Transverse colon (tissue), 4 donors: ENCODE measurements around the gene PTPMT1.

Experiments
- EP300 ChIP-seq: sonication (generic); formaldehyde crosslinking; IDR thresholded peaks from one replicate; pipeline ENCODE4 v1.6.1; 2017; ENCODE audit warnings: antibody characterized with exemption, low read depth
- POLR2A ChIP-seq: fragments of 450-650 bp; IDR thresholded peaks from one replicate; pipeline ENCODE4 v1.6.1; 2016; ENCODE audit warnings: antibody characterized with exemption, mild to moderate bottlenecking, moderate library complexity
- POLR2AphosphoS5 ChIP-seq, 3 donors: sonication (generic); formaldehyde crosslinking; IDR thresholded peaks; one replicate each; pipeline ENCODE4 v1.6.1; 2016; ENCODE audit warnings: antibody characterized with exemption in 3 of 3
- TF ChIP-seq, protein P1 (sequence below), 5 experiments: fragments of 200-600 bp in 3 of 5; fragments of 450-650 bp in 2 of 5; sonication (generic) in 3 of 5; IDR thresholded peaks; 1 replicate in 2 of 5; 2 replicates in 3 of 5; pipeline ENCODE4 v1.5.1; 2016 to 2017; ENCODE audit warnings: antibody characterized with exemption in 5 of 5, inconsistent platforms in 3 of 5, mild to moderate bottlenecking in 2 of 5, moderate library complexity in 1 of 5

DNA sequence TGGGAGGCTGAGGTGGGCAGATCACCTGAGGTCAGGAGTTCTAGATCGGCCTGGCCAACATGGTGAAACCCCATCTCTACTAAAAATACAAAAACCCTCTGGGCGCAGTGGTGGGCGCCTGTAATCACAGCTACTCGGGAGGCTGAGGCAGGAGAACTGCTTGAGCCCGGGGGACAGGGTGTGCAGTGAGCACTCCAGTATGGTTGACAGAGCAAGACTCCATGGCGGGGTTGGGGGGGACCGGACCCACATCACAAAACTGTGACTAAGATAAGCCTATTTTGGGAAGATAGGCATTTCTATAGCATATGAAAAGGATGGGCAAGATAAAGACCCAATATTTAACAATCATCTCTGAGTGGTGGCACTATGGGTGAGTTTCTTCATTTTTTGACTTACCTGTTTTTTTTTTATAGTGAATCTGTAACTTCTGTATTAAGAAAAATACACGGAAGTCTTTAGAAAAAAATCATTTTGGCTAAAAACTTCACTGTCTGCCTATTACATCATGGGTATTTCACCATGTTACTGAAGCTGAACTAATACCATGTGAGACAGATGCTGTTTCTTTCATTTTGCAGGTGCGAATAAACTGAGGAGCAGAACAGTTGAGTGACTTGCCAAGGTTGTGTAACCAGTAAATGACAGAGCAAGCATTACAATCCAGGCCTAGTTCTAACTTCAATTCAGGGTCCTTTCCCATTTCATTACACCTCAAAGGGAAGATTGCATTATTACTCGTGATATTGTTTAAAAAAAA, 14.9 kb upstream of the PTPMT1 start:
- TF ChIP-seq, protein P1, sequence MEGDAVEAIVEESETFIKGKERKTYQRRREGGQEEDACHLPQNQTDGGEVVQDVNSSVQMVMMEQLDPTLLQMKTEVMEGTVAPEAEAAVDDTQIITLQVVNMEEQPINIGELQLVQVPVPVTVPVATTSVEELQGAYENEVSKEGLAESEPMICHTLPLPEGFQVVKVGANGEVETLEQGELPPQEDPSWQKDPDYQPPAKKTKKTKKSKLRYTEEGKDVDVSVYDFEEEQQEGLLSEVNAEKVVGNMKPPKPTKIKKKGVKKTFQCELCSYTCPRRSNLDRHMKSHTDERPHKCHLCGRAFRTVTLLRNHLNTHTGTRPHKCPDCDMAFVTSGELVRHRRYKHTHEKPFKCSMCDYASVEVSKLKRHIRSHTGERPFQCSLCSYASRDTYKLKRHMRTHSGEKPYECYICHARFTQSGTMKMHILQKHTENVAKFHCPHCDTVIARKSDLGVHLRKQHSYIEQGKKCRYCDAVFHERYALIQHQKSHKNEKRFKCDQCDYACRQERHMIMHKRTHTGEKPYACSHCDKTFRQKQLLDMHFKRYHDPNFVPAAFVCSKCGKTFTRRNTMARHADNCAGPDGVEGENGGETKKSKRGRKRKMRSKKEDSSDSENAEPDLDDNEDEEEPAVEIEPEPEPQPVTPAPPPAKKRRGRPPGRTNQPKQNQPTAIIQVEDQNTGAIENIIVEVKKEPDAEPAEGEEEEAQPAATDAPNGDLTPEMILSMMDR (IDR thresholded peaks at IDR 0.05), result no peak
- TF ChIP-seq EP300 (no peak), POLR2A (no peak), POLR2AphosphoS5 (IDR thresholded peaks at IDR 0.05) (no peak)
